ENCODE measurements around the gene SIGLEC8.

DNA sequence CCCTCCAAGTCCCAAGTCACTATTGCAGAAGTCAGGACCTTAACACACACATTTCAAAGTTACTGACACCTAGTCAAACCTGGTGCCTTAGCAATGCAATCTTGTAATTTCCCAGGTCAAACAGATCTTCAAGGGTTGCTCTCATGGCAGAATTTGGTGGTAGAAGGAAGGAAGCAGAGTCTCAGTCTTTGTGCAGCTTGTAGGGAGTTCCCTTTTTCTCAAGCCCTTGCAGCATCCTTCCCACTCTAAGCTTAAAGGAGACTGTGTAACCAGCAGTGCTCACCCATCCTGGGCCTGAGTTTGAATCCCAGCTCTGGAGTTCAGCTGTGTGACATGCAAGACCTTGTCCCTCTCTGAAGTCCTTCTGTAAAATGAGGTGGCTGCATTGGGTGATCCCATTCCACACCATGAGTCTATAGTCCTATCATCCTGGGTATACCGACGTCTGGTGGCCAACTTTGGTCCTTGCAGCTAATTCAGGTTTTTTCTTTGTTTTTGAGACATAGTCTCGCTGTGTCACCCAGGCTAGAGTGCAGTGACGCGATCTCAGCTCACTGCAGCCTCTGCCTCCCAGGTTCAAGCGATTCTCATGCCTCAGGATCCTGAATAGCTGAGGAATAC, 50.6 kb downstream of the SIGLEC8 start:
- TF ChIP-seq YY1 (IDR thresholded peaks at IDR 0.05; ENCODE audit: insufficient read depth, insufficient read length) (no peak), ZNF274 (IDR thresholded peaks at IDR 0.05; ENCODE audit: low read depth, low read length) (no peak), SUZ12 (IDR thresholded peaks at IDR 0.05; ENCODE audit: extremely low read depth, insufficient read depth, insufficient read length) (no peak)

Measured in NT2/D1 (cell line).